OCI-LY3 (cell line): ENCODE data around the gene KCNA2.

Source experiments
- CTCF ChIP-seq: fragments of 200-600, 300-600 bp; sonication (generic); IDR thresholded peaks from 2 replicates; pipeline ENCODE4 v1.5.1; 2014; ENCODE audit warnings: antibody characterized with exemption, low read length, low read depth
- EZH2phosphoT487 ChIP-seq: fragments of 200-600 bp; shearing (Covaris generic); IDR thresholded peaks from 2 replicates; pipeline ENCODE4 v1.6.1; 2018; ENCODE audit warnings: antibody characterized with exemption, mixed run types, low read depth

DNA sequence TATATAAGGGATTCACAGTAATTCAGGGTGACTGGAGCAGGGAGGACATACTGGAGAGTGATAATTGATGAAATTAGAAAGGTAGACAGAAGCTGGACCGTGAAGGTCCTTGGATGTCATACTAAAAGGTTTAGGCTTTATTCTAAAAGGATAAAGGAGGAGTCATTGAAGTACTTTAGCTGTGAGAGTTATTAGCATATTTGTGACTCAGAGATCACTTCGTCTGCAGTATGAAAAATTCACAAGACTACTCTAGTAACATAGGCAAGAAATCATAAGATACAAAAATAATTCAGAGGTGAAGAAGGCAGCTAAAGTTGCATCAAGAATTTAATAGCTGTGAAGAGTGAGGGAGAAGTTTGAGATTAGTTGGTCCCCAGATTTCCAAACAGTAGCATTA lies 42.3 kb upstream of the KCNA2 start:
- TF ChIP-seq CTCF, result no peak
- no peak for TF ChIP-seq EZH2phosphoT487
